Endothelial cell (in vitro differentiated cells): ENCODE measurements around the gene DDIT4. TPM values are rescaled to one million over a fixed set of nuclear protein-coding genes. Genes with fewer than 3 reads are reported as not detected.
"Not testable (repeated sequence)": the region's sequence is repeated elsewhere in the genome, so short reads cannot be mapped to it uniquely, and the experiment has no call there.

ENCODE experiments used
- DNase-seq: peaks from one replicate; pipeline ENCODE4 v3.0.0; 2021; ENCODE audit warnings: low spot score
- H3K27ac Mint-ChIP-seq: one replicate; pipeline ENCODE4 v1.8.0; 2021; ENCODE audit warnings: mixed read lengths, inconsistent platforms; ENCODE audit not compliant: unreplicated experiment
- H3K27me3 Mint-ChIP-seq: one replicate; pipeline ENCODE4 v1.8.0; 2021; ENCODE audit warnings: mild to moderate bottlenecking, moderate library complexity, mixed read lengths, inconsistent platforms; ENCODE audit not compliant: unreplicated experiment
- H3K36me3 Mint-ChIP-seq: one replicate; pipeline ENCODE4 v1.8.0; 2021; ENCODE audit warnings: mild to moderate bottlenecking, low read depth, mixed read lengths, inconsistent platforms; ENCODE audit not compliant: unreplicated experiment
- H3K4me1 Mint-ChIP-seq: one replicate; pipeline ENCODE4 v1.8.0; 2021; ENCODE audit warnings: mild to moderate bottlenecking, mixed read lengths, inconsistent platforms; ENCODE audit not compliant: unreplicated experiment
- H3K4me3 Mint-ChIP-seq: one replicate; pipeline ENCODE4 v1.8.0; 2021; ENCODE audit warnings: mild to moderate bottlenecking, mixed read lengths, inconsistent platforms; ENCODE audit not compliant: unreplicated experiment
- H3K9me3 Mint-ChIP-seq: one replicate; pipeline ENCODE4 v1.8.0; 2021; ENCODE audit warnings: mixed read lengths, inconsistent platforms; ENCODE audit not compliant: unreplicated experiment
- total RNA-seq: library from RNA; stranded (reverse); fragmentation: NEBNext Ultra II Directional; extraction: Animal tissue kit (Norgen Biotek cat#: 25700); gene quantifications from one replicate; pipeline ENCODE4 v1.2.1, GENCODE V29; 2021; ENCODE audit not compliant: unreplicated experiment
- TF ChIP-seq, protein P1 (sequence below): fragments of 200-600 bp; sonication (generic); IDR thresholded peaks from one replicate; pipeline ENCODE4 v1.5.0; 2021; ENCODE audit warnings: antibody characterized with exemption; ENCODE audit not compliant: unreplicated experiment

The DDIT4 gene
- total RNA-seq, 1 donor from 2014 or later: 32.4 TPM

- Mint-ChIP-seq H3K4me1 (peaks cover 51% of the 10 kb centered on the region), H3K4me3 (no peak overlapping the region), H3K27ac (peak overlapping the region; percentile 28), H3K36me3 (no peaks in the 10 kb centered on the region), H3K9me3 (no peaks in the 10 kb centered on the region), H3K27me3 (peaks cover 1% of the 10 kb centered on the region)
- TF ChIP-seq, protein P1, sequence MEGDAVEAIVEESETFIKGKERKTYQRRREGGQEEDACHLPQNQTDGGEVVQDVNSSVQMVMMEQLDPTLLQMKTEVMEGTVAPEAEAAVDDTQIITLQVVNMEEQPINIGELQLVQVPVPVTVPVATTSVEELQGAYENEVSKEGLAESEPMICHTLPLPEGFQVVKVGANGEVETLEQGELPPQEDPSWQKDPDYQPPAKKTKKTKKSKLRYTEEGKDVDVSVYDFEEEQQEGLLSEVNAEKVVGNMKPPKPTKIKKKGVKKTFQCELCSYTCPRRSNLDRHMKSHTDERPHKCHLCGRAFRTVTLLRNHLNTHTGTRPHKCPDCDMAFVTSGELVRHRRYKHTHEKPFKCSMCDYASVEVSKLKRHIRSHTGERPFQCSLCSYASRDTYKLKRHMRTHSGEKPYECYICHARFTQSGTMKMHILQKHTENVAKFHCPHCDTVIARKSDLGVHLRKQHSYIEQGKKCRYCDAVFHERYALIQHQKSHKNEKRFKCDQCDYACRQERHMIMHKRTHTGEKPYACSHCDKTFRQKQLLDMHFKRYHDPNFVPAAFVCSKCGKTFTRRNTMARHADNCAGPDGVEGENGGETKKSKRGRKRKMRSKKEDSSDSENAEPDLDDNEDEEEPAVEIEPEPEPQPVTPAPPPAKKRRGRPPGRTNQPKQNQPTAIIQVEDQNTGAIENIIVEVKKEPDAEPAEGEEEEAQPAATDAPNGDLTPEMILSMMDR: no peak
- DNase-seq: no peak
Measured at GRCh38 chr10:72243822-72244437, 29.8 kb upstream of the DDIT4 start.

DNA sequence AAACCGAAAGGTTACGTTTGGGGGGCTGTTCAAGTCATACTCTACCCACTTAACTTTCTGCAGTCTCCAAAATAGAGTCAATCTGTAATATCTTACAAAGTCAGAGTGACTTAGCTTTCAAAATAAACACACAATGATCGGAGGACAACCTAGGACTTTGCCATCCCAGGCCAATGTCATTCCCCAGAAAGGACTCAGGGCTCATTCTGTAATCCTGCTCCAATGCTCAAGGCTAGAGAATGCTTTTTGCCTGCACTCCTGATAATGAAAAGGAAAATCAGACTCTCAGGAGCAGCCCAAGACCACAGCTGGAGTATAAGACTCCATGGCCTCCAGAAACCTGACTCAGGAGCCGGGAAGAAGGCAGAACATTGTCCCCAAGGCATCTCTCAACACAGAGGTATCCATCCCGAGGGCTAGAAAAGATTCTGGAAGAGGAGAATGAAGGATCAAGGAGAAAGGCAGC, 29.1 kb upstream of the DDIT4 start:
- peaks cover 53% of the 10 kb centered on the region for H3K4me1 Mint-ChIP-seq
- peaks cover 1% of the 10 kb centered on the region for H3K27me3 Mint-ChIP-seq
- H3K36me3 Mint-ChIP-seq: no peaks in the 10 kb centered on the region
- no peak overlapping the region for H3K4me3 Mint-ChIP-seq
- H3K9me3 Mint-ChIP-seq: no peaks in the 10 kb centered on the region
- TF ChIP-seq, protein P1: no peak
- no peak for DNase-seq
- peak overlapping the region; percentile 28 for H3K27ac Mint-ChIP-seq

GRCh38 chr10:72245949-72246525, 27.7 kb upstream of the DDIT4 start:
- no peak overlapping the region for H3K4me3 Mint-ChIP-seq
- H3K36me3 Mint-ChIP-seq: no peaks in the 10 kb centered on the region
- H3K4me1 Mint-ChIP-seq: peaks cover 51% of the 10 kb centered on the region
- no peak overlapping the region for H3K27ac Mint-ChIP-seq
- H3K27me3 Mint-ChIP-seq: peaks cover 1% of the 10 kb centered on the region
- DNase-seq: no peak
- no peaks in the 10 kb centered on the region for H3K9me3 Mint-ChIP-seq
- TF ChIP-seq, protein P1: no peak

DNA sequence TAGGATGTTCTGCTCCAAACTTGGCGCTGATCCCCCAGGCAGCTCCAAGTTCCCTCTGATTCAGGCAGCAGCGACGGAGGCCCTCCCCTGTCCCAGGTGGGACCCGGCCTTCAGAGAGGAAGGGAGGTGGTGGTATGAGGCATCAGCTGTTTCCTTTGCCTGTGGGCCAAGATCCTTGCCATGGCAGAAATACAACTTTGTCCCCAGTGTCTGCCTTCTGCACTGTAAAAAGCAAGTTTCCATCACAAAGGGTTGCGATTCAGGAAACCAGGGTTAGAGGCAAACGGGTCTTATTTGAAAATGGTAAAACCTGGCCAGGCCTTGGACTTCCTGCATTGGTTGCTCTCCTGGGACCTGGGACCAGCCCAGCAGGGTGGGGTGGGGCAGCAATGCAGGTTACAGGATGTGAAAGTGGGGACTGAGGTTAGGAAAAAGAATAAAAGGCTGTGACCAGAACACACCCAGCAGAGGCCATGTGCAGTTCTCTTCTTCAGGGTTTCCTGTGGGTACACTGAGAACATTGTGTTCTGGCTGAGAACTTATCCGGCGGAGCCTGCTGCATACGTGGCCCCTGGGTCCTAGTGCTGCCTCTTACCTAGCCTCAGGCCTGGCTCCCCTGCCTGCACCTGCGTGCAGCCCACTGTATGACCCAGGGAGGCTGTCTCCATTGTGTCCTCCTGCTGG, 25.1 kb upstream of the DDIT4 start:
- TF ChIP-seq, protein P1: no peak
- Mint-ChIP-seq H3K36me3 (no peaks in the 10 kb centered on the region), H3K4me3 (peak overlapping the region; percentile 31), H3K9me3 (no peaks in the 10 kb centered on the region), H3K27me3 (no peaks in the 10 kb centered on the region), H3K4me1 (peaks cover 28% of the 10 kb centered on the region), H3K27ac (peak overlapping the region; percentile 97)
- peak; percentile 27 for DNase-seq

- peaks cover 23% of the 10 kb centered on the region for H3K4me1 Mint-ChIP-seq
- not testable (repeated sequence) for H3K36me3 Mint-ChIP-seq, H3K4me3 Mint-ChIP-seq, H3K27me3 Mint-ChIP-seq, DNase-seq, H3K9me3 Mint-ChIP-seq
- peak overlapping the region; percentile 97 for H3K27ac Mint-ChIP-seq
Measured at GRCh38 chr10:72249176-72249862, 24.4 kb upstream of the DDIT4 start.
